ENCODE data around the gene GP9. TPM values are rescaled to one million over a fixed set of nuclear protein-coding genes. Genes with fewer than 3 reads are reported as not detected.

Gene GP9
- total RNA-seq, 1 donor from 2014 or later = not detected

DNA sequence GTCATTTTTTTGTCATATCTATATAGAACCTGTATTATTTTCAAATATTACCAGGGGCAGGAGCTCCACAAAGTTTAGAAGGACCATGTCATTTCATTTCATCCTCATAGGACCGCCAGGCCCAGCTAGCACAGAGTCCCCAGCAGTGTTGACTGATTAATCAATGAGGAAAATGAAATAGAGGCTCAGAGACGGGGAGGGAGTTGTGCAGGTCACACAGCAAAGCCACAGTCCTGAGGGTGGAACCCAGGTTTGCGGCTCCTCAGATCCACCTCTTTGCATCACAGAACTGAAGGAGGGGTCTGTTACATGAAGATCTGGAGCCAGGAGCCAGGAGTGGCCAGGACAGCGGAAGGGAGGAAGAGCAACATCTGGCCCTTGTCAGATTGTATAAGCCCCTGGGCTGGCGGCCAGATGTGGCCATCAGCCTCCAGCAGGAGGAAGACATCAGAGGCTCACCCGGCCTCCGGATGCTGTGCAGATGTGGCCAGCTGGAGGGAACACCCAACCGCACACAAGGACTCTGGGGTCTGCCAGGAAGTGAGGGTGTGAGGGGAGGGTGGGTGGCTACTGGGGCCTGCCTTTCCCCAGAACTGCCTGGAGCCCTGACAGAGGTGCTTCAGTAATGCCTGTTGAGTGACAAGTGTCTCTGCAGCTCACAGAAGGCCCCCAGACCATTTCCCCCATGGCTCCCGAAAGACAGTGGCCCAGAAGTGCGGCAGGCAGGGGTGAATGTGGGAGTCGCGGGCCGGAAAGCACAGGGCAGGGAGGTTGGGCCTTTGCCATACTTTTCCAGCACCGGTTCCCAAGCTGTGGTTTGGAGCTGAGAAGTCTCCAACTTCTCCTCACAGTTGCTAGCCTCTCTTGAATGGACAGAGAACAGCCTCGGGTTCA is 38.2 kb upstream of the GP9 start:
- H3K36me3 Mint-ChIP-seq (ENCODE audit: low read depth) = no peaks in the 10 kb centered on the region
- intact Hi-C loops (cut with micrococcal nuclease) = no loop called here
- no peak overlapping the region for H3K4me3 Mint-ChIP-seq
- TF ChIP-seq CTCF (IDR thresholded peaks at IDR 0.05) = no peak
- no peak overlapping the region for H3K27ac Mint-ChIP-seq
- ATAC-seq (ENCODE audit: low read depth) (no peak), DNase-seq (no peak)
- H3K9me3 Mint-ChIP-seq = no peaks in the 10 kb centered on the region
- ChIA-PET POLR2A (no interaction called here), CTCF (interaction anchor here (0.9 to 1.6 kb wide), 2 partner anchors 52 kb away, joined by 4 to 6 read pairs; no protein-coding TSS in a partner anchor)
- H3K4me1 Mint-ChIP-seq = peaks cover 26% of the 10 kb centered on the region
- H3K27me3 Mint-ChIP-seq = no peaks in the 10 kb centered on the region

GRCh38 chr3:129023008-129023358 is 37.6 kb upstream of the GP9 start:
- no peak for TF ChIP-seq CTCF (IDR thresholded peaks at IDR 0.05)
- H3K27ac Mint-ChIP-seq = no peak overlapping the region
- H3K4me1 Mint-ChIP-seq = peaks cover 20% of the 10 kb centered on the region
- no peak overlapping the region for H3K4me3 Mint-ChIP-seq
- ATAC-seq (ENCODE audit: low read depth) (no peak), DNase-seq (no peak)
- intact Hi-C loops (cut with micrococcal nuclease) = no loop called here
- H3K36me3 Mint-ChIP-seq (ENCODE audit: low read depth) = no peaks in the 10 kb centered on the region
- ChIA-PET CTCF (interaction anchor here (0.9 kb wide), 1 partner anchor 53 kb away, joined by 4 read pairs; no protein-coding TSS in a partner anchor), POLR2A (interaction anchor here (0.5 to 0.7 kb wide), 3 partner anchors 40 to 314 kb away, joined by 3 to 5 read pairs (median 5); no protein-coding TSS in a partner anchor)
- H3K27me3 Mint-ChIP-seq = no peaks in the 10 kb centered on the region
- H3K9me3 Mint-ChIP-seq = no peaks in the 10 kb centered on the region

GRCh38 chr3:129023909-129024308 is 36.7 kb upstream of the GP9 start:
- no peaks in the 10 kb centered on the region for H3K27me3 Mint-ChIP-seq
- no peak for ATAC-seq (ENCODE audit: low read depth)
- no peak for DNase-seq
- ChIA-PET POLR2A (no interaction called here), CTCF (no interaction called here)
- peaks cover 12% of the 10 kb centered on the region for H3K4me1 Mint-ChIP-seq
- H3K36me3 Mint-ChIP-seq (ENCODE audit: low read depth) = no peaks in the 10 kb centered on the region
- intact Hi-C loops (cut with micrococcal nuclease) = no loop called here
- TF ChIP-seq CTCF (IDR thresholded peaks at IDR 0.05) = no peak
- H3K9me3 Mint-ChIP-seq = no peaks in the 10 kb centered on the region
- no peak overlapping the region for H3K27ac Mint-ChIP-seq
- no peak overlapping the region for H3K4me3 Mint-ChIP-seq

- Mint-ChIP-seq H3K27me3 (no peaks in the 10 kb centered on the region), H3K9me3 (no peaks in the 10 kb centered on the region), H3K4me3 (no peak overlapping the region), H3K27ac (no peak overlapping the region), H3K4me1 (peaks cover 12% of the 10 kb centered on the region), H3K36me3 (ENCODE audit: low read depth) (no peaks in the 10 kb centered on the region)
- POLR2A ChIA-PET = interaction anchor here (2.3 kb wide), 1 partner anchor 31 kb away, joined by 7 read pairs; the partner anchor contains the start of gene CFAP92
- DNase-seq (no peak), ATAC-seq (ENCODE audit: low read depth) (no peak)
- intact Hi-C loops (cut with micrococcal nuclease) = no loop called here
- CTCF ChIA-PET = interaction anchor here (3.4 kb wide), 1 partner anchor 9 kb away, joined by 29 read pairs; no protein-coding TSS in a partner anchor
- no peak for TF ChIP-seq CTCF (IDR thresholded peaks at IDR 0.05)
Observed at GRCh38 chr3:129025108-129025507, 35.5 kb upstream of the GP9 start.
